G401 (cell line): ENCODE data around the gene ERI3. TPM values are rescaled to one million over a fixed set of nuclear protein-coding genes. Genes with fewer than 3 reads are reported as not detected.

Experiments used
- DNase-seq: peaks from one replicate; pipeline ENCODE4 v3.0.0-alpha.2; 2015; ENCODE audit warnings: low spot score
- in situ Hi-C: cut with HindIII; loops from 2 replicates; pipeline ENCODE4 v1.10.0; 2016; ENCODE audit warnings: low sequenced_read_pairs, mixed read lengths
- total RNA-seq: library from RNA; depleted of rRNA; stranded (reverse); fragments of >200 nt; shearing (Covaris generic); gene quantifications from 2 replicates; pipeline ENCODE4 v1.2.3, GENCODE V29; 2014

ERI3 gene
- total RNA-seq, 1 experiment from 2014 or later: 135 TPM

DNA sequence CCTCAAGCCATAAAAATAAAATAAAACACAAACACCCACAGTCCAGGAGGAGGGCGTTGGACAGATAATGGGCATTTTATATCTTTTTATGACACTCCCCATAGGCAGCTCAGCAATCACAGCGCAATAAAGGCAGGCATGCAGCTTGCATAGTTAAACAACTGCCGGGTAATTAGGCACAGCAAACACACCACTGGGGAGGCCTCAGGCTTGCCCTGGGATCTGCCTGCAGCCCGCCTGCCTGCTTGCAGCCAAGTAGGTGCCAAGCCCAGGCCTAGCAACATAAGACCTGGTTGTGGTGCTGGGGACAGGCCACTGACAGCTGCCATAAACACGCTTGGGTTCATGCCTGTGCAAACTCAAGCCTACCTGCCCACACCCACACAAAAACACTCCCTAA, 87.6 kb downstream of the ERI3 start:
- in situ Hi-C loops: no loop called here
- DNase-seq: no peak

DNA sequence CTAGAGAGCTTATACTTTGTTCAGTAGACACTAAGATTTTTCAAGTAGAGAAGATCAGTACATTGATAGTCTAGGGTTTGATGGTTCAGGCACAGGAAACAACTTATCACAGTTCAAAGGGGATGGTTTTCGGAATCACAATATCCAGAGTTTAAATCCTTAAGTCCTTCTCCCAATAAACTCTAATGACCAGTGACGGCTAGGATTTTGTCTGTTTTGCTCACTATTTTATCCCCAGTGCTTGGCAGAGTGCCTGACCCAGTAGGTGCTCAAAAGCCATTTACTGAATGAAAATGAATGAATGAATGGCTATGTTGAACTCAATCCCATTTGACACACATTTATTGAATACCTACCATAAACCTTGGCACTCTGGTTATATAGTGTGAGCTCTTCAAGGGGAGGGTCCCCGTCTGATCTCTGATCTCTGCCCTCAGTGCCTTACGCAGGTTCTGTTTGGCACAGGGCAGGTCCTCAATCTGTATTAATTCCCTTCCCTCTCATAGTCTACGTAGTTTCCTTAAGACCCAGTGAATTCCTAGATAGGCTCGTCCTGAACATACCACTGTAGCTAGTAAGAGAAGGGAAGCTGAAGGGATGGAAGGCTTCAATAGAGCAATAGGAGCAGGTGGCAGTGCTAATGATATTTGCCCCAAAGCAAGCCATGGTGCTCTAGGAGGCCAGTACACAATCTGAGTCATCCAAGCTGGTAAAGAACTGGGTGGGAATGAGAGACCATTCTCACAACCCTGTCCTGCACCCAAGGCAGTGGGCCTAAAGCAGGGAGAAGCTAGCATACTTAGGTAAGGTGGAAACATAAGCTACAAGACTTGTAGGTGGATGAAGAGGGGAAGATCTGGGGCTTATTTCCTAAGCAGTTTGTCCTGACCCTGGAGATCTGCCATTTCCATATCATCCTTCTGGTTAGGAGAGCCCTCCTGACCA, 88.4 kb downstream of the ERI3 start:
- in situ Hi-C loops: no loop called here
- no peak for DNase-seq

DNA sequence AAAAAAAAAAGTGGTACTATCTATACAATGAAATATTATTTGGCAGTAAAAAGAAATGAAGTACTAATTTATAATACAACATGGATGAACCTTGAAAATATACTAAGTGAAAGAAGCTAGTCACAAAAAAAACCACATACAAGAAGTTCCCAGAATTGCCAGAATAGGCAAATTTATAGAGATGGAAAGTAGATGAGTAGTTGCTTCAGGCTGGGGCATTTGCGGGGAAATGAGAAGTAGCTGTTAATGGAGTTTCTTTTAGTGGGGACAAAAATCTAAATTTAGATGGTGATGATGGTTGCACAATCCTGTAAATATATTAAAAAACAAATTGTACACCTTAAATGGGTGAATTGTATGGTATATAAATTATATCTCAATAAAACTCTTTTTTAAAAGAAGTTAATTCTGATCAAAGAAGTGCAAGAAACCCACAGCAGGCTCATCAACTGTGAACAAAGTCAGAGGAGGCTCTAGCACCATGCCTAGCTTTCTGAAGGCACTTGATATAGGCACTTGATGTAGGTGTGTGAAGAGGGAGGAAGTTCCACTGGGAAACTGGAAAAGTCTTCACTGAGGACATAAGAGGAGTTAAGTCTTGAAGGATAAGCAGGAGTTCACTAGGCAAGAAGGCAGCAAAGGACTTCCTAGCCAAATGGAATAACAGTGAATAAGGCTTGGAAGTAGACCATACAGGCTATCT, 89.2 kb downstream of the ERI3 start:
- no peak for DNase-seq
- in situ Hi-C loops: no loop called here

DNA sequence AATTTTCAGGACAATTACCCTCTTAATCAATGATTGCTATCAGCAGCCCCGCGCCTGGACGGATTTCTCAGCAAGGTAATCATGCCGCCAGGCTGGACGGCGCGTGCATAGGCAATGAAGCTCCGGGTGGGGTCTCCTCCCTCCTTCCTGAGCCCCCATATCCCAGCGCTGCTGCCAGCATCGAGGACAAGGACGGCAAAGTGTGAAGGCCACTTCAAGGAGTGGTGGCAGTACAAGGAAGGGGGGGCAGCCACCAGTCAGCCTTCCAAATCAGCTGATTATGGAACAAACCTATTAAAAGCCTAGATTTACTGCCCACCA, 90.6 kb downstream of the ERI3 start:
- in situ Hi-C loops: no loop called here
- no peak for DNase-seq

DNA sequence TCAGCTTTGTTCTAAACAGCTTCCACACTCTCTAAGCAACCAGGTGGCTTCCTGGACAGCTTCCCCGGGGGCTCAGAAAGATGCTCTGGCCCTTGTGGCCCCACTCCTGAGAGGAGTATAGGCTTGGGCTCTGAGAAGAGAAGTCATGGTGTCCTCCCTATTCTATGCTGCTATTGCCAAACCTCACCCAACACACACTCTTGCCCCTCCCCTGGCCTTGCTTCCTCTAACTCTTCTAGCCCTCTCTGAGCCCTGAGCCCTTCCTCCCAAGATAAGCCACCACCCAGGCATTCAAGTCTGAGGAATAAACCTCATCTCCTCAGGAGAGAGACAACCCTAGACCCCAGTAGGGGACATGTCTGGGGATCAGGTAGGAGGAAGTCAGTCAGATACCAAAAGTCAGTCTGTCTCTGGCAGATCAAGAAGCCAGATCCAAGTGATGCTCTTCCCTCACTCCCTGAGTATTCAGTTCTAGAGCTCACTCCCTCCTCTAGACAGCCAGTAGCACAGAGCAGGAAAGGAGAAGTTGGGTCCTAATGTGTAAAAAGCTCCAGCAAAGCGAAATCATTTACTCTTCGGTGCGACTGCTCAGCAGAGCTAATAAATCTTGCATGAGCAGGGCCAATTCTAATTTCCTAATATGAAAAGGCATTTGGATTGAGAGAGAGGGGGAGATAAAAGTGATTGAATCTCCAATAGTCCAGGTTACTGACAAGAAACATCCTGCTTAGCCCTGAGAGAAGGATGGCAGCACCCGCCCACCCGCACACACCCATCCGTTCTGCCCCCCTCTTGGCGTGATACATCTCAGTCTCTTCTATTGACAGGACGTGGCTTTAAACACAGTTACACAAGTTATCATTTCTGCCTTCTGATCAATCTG, 91.2 kb downstream of the ERI3 start:
- in situ Hi-C loops: no loop called here
- no peak for DNase-seq

DNA sequence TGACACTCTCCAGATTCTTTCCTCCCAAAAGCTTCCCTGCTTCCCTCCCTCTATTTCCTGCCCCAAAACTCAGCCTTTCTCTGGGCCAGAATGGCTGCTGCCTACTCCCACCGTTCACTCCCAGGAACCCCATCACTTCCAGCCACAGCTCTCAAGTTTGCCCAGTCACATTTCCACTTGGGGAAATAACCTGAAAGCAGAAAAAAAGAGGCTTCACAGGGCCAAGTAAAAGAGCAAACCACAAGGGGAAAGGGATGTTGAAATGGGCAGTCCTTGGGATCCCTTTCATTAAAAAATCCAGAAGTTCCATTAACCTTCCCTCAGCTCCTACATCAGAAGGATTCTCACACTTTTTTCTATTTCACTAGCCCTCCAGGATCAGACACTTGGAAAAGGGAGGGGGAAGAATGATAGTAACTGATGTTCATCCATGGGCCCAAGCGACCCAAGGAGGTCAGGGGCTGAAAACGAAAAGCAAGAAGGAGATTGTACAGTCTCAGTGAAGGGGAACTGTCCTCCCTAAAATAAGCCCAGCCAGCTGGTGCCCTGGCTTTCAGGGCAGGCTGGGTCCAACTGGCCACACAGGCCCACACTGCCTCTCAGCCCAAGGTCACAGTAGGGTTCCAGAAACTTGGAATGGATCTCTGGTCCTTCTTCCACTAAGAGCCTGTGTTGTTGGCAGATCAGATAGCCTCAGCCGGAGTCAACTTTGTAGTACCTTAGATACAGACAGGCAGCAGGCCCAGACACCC, 92.1 kb downstream of the ERI3 start:
- peak; percentile 86 for DNase-seq
- in situ Hi-C loops: no loop called here

DNA sequence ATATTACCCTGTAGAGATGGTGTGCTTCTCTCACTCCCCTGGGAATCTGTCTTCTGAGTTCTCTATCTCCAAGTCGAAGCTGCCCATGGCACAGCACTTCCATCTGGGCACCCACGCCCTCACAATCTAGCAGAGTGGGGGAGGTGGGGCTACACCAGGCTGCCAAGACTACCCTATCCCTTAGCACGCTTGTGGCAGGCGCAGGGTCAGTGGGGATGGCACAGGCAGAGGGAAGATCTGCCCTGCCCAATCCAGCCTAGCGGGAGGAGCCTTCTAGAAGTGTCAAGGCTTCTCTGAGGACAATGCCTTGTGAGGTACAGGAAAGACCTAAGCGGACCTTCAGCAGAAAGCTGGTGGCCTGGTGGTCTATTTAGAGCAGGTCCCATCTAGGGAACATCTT, 92.6 kb downstream of the ERI3 start:
- in situ Hi-C loops: no loop called here

DNA sequence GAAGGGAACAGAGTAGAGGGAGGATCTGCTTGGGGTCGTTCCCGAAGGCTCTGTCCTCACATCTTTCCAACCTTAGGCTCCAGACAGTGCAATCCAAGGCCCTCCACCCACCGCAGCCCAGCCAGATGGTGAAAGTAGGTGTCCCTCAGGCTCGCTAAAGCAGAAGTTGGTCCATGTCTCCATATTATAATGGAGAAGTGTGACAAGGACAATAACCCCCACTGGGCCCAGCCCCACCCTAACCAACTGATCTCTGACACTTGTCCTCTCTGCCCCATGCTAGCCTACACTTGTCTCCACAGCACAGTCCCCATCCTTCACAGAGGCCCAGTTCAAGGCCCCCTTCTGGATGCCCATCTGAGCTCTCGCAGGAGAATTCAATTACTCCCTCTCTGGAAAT, 93.1 kb downstream of the ERI3 start:
- DNase-seq: no peak
- in situ Hi-C loops: no loop called here

More for the DNA sequence above, 92.6 kb downstream of the ERI3 start:
- no peak for DNase-seq

DNA sequence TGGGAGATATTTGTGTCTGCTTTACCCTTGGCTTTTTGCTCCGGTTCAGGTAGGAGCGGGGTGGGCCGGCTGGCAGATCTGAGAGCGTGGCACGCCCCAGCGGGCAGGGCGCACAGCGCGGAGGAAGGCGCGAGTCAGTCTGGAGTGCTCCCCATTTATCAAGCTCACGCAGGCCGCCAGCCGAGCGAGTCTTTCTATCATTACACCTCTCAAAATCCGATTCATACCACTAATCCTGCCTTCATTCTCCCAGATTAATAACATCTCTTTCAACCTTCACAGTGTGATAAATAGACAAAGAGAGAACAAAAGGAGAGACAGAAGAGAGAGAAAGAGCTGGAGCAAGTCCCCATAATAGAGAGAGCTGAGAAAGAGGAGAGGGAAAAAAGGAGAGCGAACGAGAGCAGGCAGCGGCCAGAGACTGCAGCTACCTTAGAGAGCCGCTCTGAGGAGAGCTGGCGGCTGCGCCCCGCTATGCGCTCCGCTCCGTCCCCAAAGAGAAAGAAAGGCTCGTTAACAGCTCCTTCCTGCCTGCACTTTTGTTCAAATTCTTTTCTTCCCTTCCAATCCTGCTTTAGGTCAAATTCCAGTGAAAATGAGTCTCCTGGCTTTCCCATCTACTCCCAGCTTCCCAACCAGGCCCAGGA, 93.8 kb downstream of the ERI3 start:
- DNase-seq: no peak

DNA sequence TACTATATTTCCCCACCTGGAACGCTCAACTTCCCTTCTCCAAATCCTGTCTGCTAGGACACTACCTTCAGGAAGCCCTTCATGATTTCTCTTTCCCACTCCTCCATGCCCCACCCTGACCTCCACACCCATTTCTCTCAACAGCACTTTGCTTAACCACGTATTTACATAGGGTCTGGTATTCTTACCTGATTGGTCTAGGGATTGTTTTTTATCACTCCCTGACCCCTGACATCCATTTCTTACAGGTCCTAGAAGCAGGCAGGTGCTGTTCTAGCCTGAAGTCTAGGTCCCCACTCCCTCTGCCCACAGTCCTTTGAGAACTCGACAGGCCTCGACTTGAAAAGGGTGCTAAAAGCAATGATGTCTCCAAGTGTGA, 94.3 kb downstream of the ERI3 start:
- no peak for DNase-seq
- in situ Hi-C loops: no loop called here

More for the DNA sequence above, 93.8 kb downstream of the ERI3 start:
- in situ Hi-C loops: no loop called here

DNA sequence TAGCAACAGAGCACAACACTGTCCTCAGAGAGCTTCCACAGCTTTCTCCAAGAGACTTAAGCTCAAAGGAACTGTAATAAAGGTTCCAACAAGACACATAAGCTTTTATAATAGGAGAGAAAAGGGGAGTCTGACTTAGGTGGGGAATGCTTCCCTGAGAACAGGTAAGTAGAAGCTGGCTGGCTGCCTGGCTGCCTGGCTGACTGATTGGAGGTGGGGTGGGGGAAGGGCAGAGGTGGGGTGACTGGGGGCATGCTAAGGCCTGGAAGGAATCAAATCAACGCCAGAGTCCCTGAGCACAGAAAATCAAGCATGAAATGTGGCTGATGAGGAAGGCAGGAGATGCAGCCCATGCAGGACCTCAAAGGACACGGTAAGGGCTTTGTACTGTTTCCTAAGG, 96.0 kb downstream of the ERI3 start:
- DNase-seq: no peak
- in situ Hi-C loops: no loop called here

DNA sequence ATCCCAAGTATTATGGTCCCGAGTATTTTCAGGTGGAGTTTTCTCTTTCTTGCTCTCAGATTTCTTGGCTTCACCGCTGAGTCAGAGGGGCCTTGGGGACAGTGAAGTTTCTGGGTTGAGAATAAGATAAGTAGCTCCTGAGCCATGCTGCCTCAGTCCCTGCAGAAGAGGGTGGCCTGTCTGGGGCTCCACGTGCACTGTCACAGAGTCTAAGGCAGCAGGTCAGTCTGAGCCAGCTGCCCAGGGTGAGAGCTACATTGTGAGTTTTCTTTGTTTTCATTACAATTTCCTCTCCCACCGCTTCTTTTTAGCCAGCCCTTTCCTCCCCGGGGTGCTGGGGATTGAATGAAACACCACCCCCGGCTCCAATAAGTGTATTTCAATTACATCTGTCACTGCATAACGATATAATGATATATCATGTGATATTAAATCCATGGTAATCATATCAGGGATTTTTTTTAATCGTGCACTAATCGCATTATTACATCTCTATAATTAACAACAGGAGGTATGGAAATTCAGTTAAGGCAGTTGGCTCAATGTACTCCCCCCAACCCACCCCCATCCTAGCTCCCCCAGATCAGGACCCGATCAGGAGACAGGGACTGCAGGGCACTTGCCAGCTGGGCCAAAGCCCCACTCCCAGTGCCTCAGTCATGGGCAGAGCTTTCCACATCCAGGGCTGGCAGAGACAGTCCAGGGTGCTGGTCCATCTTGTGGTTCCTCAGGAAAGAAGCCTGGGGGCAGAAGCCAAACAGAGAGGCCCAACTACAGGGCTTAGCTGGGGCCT, 98.1 kb downstream of the ERI3 start:
- in situ Hi-C loops: no loop called here
- DNase-seq: no peak

DNA sequence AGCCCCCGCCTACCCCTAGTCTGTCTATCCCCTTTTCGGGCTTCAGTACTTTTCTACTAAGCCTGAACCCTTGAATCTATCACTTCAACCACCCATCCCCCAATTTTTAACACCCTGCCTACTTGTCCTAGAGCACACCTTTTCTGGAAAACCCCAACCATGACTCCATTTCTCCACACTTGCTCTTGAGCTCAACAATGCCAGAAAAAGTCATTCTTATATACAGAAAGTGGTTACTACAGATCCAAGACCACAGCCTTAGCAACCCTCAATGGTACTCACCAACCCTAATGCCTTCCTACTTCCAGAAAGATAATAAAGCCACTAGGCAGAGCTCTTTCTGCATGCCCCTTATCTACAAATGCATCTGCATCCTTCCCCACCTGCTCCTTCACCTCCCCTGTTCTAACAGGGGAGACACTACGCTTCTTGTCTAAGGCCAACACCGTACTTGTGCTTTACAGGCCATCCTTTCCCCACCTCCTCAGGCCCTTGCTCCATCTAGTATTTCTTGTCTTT, 100.6 kb downstream of the ERI3 start:
- no peak for DNase-seq
- in situ Hi-C loops: no loop called here

DNA sequence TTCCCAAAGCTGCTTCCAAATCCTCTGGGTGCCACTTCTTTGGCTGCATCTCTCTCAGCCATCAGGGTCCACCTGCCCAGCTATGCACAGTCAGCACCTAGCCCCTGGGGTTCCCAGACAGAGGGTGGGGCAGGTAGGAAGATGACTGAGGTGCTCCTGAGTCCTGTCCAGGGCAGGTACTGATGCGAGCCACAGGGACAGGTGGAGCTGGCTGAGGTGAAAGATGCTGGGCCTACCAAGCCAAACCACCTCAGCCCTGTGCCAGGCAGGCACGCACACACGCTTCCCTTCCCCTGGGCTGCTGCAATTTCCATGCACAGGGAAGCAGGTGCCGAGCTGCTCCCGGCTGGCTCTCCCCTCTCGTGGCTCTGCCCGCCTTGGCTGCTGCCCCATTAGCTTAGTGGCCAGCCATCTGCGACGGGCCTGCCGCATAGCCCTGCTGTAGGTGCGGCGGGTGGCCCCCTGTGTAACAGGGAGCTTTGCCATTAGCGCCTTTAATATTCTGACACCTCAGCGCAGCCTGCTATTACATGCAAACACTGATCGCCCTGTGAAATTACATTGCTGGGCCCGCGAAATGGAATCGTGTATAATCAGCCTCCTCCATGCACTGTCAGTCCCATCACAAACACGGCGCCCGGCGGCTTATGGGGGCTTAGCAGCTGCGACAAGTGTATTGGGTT, 102.9 kb downstream of the ERI3 start:
- in situ Hi-C loops: no loop called here
- DNase-seq: peak; percentile 90

DNA sequence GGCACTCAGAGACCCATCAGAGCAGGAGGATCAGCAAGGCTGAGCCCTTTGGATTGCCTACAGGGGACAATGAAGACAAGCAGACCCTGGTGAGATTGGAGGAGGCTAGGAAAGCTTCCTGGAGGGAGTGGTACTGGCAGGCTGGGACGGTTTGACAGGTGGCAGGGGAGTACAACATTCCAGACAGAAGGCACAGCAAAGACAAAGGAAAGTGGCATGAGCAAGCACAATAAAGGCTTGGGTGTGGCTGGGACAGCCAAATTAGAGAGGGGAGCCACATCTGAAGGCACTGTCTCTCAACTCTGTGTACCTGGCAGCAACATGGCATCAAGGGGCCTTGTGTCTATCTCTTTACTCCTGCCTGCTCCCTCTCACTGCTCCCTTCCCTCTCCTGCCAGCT, 103.6 kb downstream of the ERI3 start:
- peak; percentile 8 for DNase-seq
- in situ Hi-C loops: no loop called here

DNA sequence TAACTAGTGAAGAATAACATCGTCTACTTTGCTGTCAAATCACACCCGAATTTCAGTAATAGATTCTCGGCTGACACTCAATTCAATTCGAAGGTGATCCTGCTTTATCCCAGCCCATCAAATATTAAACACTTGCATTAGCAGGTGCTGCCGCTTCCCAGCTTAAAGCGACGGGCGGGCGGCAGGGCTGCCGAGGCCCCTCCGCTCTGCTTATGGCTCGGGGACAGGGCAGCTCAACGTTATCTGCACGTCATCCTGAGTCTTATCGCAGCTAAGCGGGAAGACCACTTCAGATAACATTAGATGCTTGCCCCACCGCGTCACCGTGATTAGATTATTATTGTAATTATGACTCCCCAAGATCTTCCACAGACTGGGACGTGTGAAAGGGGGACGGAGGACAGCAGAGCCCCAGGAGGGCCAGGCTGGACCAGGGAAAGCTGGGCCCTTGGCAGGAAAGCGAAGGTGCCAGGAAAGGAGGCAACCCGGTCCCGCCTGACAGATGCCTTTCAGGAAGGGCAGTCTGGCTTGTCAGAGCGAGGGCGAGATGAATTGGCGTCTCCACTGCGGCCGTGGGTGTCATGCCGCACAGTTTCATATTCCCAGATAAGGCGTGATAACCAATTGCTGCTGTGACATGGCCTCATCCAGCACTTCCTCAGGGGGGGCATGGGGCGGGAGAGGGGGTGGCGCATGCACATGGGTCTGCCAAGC, 104.8 kb downstream of the ERI3 start:
- in situ Hi-C loops: no loop called here
- DNase-seq: peak; percentile 47

DNA sequence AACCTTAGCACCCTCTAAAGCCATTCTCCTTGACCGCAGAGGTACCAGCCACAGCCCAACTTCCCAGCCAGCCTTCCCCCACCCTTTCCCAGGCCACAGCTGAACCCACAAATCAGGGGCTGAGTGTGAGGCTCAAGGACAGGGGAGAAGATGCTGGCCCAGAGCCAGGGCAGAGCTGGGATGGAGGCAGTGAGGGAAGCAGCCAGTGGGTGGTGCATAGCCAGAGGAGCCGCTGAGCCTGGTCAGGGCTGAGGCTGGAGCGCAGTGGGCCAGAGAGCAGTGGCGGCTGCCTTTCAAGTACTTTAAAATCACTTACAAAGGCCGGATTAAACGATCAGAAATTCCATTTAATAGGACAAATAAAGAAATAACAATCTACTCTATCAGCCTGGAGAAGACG, 105.5 kb downstream of the ERI3 start:
- no peak for DNase-seq
- in situ Hi-C loops: no loop called here
